NOMO-1 treated with dmso at 0.1 percent for 144 hours (cell line): ENCODE data around the gene UGGT2.
"Not testable (repeated sequence)": the region's sequence is repeated elsewhere in the genome, so short reads cannot be mapped to it uniquely, and the experiment has no call there.

Experiments used
- DNase-seq: peaks from one replicate; lab custom pipeline; 2025; ENCODE audit not compliant: unreplicated experiment; lab: John Stamatoyannopoulos, UW

Gene UGGT2

GRCh38 chr13:96051946-96052345 is 1.3 kb downstream of the UGGT2 start:
- DNase-seq, result not testable (repeated sequence)

- not testable (repeated sequence) for DNase-seq
Measured at GRCh38 chr13:96051491-96051890, 1.7 kb downstream of the UGGT2 start.

DNA sequence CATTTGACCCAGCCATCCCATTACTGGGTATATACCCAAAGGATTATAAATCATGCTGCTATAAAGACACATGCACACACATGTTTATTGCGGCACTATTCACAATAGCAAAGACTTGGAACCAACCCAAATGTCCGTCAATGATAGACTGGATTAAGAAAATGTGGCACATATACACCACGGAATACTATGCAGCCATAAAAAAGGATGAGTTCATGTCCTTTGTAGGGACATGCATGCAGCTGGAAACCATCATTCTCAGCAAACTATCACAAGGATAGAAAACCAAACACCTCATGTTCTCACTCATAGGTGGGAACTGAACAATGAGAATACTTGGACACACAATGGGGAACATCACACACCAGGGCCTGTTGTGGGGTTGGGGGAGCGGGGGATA is 2.2 kb downstream of the UGGT2 start:
- not testable (repeated sequence) for DNase-seq

- not testable (repeated sequence) for DNase-seq
Measured at GRCh38 chr13:96046449-96047126, 6.6 kb downstream of the UGGT2 start.

DNA sequence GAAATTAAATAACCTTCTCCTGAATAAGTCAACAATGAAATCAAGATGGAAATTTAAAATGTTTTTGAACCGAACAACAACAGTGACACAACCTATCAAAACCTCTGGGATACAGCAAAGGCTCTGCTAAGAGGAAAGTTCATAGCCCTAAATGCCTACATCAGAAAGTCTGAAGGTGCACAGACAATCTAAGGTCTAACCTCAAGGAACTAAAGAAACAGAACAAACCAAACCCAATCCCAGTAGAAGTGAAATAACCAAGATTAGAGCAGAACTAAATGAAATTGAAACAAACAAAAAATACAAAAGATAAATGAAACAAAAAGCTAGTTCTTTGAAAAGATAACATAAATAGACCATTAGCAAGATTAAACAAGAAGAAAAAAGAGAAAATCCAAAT is 9.0 kb downstream of the UGGT2 start:
- no peak for DNase-seq

GRCh38 chr13:96041326-96042110 is 11.7 kb downstream of the UGGT2 start:
- DNase-seq, result no peak

- no peak for DNase-seq
Measured at GRCh38 chr13:96036515-96036914, 16.7 kb downstream of the UGGT2 start.

- no peak for DNase-seq
Measured at GRCh38 chr13:96034662-96035061, 18.5 kb downstream of the UGGT2 start.

- no peak for DNase-seq
Measured at GRCh38 chr13:96033220-96034015, 19.8 kb downstream of the UGGT2 start.

DNA sequence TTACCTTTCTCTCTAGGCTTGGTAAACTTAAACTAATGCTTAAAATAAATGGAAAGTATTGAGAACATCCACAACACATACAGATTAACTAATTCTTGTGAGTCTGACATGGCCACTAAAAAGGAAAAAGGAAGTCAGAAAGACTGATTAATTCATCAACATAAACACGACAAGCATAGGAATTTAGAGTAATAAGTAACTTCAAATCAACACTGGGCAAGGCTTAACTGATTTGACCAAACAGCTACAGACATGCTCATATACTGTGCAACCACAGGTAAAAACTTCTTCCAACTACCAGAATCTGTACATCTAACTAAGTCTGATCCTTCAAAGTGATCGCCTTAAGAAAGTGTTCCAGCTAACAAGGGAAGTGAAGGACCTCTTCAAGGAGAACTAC is 20.5 kb downstream of the UGGT2 start:
- DNase-seq, result no peak

DNA sequence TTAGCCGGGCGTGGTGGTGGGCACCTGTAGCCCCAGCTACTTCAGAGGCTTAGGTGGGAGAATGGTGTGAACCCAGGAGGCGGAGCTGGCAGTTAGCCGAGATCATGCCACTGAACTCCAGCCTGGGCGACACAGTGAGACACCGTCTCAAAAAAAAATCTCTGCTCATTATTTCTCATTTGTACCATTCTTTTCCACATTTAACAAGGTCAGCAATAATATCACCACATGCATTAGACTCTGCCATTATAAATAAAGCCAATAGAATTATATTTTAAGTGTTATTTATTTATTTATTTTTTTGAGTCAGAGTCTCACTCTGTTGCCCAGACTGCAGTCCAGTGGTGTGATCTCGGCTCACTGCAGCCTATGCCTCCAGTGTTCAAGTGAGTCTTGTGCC is 24.2 kb downstream of the UGGT2 start:
- no peak for DNase-seq

DNA sequence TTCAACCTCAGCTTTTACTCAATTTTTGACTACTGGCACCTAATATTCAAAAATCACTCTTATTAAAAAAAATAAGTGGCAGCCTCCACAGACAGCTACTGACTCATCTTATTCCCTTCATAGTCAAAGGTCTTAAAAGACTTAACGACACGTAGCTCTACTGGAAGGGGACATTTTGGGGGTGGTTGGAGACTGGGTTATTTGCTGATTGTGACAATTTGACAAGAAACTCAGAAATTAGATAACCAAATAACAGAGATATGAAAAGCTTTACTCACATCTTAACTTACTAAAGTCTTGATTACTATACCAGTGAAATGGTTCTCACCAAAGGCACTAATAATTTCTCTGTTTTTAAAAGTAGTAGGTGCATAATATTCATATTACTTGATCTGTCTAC is 25.7 kb downstream of the UGGT2 start:
- no peak for DNase-seq

GRCh38 chr13:96025283-96025682 is 27.9 kb downstream of the UGGT2 start:
- DNase-seq, result no peak

- no peak for DNase-seq
Measured at GRCh38 chr13:96020931-96021330, 32.3 kb downstream of the UGGT2 start.

DNA sequence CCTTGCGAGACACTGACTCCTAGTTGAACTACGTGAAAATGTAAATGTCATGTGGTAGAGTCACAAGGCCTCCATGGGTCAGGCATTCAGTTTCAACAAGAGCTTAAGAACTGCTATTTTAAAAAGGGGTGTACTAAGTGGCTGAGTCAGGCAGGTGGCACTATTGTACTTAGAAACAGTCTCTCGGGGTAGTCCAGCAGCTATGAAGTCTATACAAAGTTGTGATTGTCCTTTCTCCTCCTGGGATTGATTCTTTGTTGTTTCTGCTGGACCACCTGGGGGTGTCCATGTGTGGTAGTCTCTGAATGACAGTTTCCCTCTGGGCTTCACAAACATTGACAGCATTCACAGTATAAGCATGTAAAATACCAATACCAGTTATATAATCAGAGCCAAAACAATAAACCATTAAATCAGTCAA is 33.0 kb downstream of the UGGT2 start:
- no peak for DNase-seq

DNA sequence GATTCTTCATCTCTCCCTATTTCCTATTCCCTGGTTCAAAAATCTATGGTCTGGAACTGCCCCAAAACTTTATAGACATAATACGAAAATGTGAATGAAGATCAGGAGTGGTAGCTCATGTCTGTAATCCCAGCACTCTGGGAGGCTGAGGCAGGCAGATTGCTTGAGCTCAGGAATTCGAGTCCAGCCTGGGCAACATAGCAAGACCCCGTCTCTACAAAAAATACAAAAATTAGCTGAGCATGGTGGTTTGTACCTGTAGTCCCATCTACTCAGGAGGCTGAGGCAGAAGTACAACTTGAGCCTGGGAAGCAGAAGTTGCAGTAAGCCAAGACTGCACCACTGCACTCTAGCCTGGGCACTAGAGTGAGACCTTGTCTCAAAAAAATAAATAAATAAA is 35.1 kb downstream of the UGGT2 start:
- no peak for DNase-seq

DNA sequence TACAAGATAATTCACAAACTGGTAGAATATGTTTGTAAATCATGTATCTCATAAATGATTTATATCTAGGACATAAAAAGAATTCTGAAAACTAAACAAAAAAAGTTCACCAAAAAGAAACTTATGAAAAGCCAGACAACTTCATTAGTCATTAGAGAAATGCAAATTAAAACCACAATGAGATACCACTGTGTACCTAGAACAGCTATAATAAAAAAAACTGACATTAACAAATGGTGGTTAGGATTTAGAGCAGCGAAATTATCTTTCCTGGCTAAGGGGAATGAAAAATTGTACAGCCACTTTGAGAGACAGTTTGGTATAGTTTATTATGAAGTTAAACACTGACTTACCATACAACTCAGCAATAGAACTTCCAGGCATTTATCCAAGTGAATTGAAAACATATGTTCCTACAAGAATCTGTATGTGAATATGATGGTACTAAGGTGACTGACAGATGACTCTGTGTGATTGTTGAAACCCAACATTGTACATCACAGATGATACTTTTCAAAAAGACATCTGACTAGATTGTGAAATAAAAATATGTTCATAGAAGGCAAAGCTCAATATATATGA is 41.8 kb downstream of the UGGT2 start:
- DNase-seq, result no peak

GRCh38 chr13:96003304-96003703 is 49.9 kb downstream of the UGGT2 start:
- DNase-seq, result no peak

GRCh38 chr13:96002322-96003131 is 50.7 kb downstream of the UGGT2 start:
- no peak for DNase-seq

DNA sequence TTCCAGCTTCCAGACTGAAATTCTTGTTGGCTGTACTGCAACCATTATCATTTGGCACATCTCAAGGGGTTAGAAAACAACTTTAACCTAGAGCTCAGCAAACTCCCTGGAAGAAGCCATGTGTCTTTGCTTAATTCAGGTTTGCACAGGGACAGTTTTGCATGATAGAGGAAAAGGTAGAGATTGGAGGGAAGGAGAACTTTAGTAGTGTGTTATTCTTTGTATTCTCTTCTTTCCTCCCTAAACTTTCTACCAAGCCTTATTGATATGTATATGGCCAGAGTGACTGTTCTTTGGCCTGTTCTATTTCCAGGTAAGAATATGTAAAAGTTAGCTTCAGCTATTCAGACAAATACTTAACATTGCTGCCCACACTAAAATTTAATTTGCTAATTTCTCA is 53.1 kb downstream of the UGGT2 start:
- no peak for DNase-seq

DNA sequence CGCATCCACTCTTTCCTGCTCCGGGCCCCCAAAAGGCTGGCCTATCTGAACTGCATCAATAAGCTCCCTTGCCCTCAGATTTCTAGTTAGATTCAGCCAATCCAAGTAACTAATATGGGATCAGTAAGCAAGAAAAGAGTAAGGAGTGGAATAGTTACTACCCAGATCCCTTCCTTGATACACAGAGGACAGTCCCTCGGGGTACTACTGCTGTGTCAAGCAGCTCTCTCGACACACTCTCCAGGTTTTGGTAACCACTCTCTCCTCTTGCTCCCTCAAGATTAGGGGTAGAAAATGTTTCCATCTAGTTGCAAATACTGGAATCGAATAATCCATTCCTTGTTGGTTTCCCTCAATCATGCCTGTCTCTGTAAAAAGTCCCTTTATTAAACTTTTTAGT is 65.4 kb downstream of the UGGT2 start:
- DNase-seq, result no peak
